Measurements from ENCODE around the gene KCNJ10. TPM values are rescaled to one million over a fixed set of nuclear protein-coding genes. Genes with fewer than 3 reads are reported as not detected.
A peak's percentile ranks its signal among the peaks of the same experiment; 100 is the strongest.

Gene KCNJ10
- total and polyA plus RNA-seq, 8 donors = 0.05 to 0.09 (median 0.08) TPM; not detected in 5

DNA sequence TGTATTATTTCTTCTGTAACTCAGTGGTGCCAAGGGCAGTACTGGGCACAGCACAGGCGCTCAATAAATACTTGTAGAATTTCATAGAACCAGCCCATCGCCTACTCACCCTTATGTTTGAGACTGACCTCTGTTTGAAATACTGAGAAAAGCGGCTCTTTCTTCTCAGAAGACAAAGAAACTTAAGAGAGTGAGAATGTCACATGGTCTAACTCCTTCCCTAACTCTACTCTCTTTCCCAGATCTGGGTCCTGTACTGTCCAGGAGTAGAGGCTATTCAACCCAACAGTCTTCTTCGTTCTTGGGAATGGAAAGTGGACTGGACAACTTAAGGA lies 24.3 kb upstream of the KCNJ10 start:
- H3K4me1 ChIP-seq = peaks cover under 1 to 21% (median 13%) of the 10 kb centered on the region in 3 donors
- H3K4me3 ChIP-seq = no peak overlapping the region
- no peak overlapping the region for H3K27ac ChIP-seq
- no peak for TF ChIP-seq CTCF (IDR thresholded peaks at IDR 0.05)
- intact Hi-C loops (cut with DNase I) = no loop called here
- FAIRE-seq (no peak), ATAC-seq (no peak), DNase-seq (no peak)
- H3K9me3 ChIP-seq = no peaks in the 10 kb centered on the region
- WGBS, 2 donors = 72 to 75% methylated on average over 4 of the region's 4 CpGs
- peaks cover 0 to 29% (median 0%) of the 10 kb centered on the region in 3 donors for H3K36me3 ChIP-seq
- H3K27me3 ChIP-seq = no peaks in the 10 kb centered on the region

DNA sequence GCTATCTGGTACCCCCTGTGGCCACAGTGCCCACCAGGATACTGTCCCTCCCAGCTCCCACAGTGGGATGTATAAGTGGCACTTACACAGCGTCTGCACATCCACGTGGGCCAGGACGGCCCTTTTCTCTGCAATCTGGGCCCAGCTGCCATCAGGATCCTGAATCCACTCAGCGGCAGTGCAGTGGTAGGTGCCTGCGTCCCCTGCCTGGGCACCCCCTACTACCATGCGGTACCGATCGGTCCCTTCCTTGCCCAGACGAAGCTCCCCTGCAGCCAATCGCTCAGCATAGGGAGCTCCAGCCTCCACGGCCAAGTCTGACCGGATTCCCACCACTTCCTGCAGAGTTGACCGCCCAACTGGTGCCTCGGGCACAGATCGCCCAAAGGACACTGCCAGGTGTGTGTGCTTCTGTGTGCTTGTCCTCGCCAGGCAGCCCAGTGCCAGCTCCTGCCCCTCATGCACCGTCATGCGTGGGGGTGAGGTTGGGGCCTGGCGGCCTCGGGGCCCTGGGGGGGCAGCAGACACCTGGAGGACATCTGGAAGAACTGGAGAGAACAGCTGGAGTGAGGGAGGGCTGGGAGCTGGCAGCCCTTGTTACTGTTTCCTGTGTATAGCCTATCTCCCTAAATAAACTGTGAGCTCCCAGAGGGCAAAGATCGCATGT lies 23.8 kb upstream of the KCNJ10 start:
- Histone ChIP-seq H3K36me3 (peaks cover 0 to 29% (median 0%) of the 10 kb centered on the region in 3 donors), H3K27ac (no peak overlapping the region), H3K4me1 (peaks cover 0 to 20% (median 13%) of the 10 kb centered on the region in 3 donors), H3K27me3 (no peaks in the 10 kb centered on the region), H3K4me3 (no peak overlapping the region), H3K9me3 (no peaks in the 10 kb centered on the region)
- no peak for ATAC-seq
- DNase-seq = peak in 1 of 6 donors; percentile 35
- no peak for TF ChIP-seq CTCF (IDR thresholded peaks at IDR 0.05)
- FAIRE-seq = no peak
- 74 to 78% methylated on average over 21 of the region's 21 CpGs for WGBS, 2 donors
- intact Hi-C loops (cut with DNase I) = no loop called here

DNA sequence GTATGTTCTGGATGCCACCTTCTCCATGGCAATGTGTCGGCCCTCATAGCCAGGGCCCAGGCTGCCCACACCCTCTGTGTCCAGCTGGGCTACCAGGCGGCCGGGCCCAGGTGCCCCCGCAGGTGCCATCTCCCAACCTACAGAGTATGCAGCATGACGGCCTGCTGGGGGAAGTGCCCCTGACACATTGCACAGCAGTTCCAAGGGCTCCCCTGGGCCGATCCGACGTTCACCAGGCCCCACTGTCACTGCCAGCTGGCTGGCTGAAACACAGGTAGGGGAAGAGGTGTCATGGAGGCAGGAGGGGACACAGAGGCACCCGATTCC lies 23.1 kb upstream of the KCNJ10 start:
- Histone ChIP-seq H3K27me3 (no peaks in the 10 kb centered on the region), H3K9me3 (no peaks in the 10 kb centered on the region), H3K36me3 (peaks cover 0 to 29% (median 0%) of the 10 kb centered on the region in 3 donors), H3K4me3 (no peak overlapping the region), H3K4me1 (peaks cover 0 to 20% (median 13%) of the 10 kb centered on the region in 3 donors), H3K27ac (no peak overlapping the region)
- peak in 1 of 6 donors; percentile 75 for DNase-seq
- FAIRE-seq = no peak
- no peak for ATAC-seq
- intact Hi-C loops (cut with DNase I) = no loop called here
- 82 to 89% methylated on average over 9 of the region's 9 CpGs for WGBS, 2 donors
- no peak for TF ChIP-seq CTCF (IDR thresholded peaks at IDR 0.05)

DNA sequence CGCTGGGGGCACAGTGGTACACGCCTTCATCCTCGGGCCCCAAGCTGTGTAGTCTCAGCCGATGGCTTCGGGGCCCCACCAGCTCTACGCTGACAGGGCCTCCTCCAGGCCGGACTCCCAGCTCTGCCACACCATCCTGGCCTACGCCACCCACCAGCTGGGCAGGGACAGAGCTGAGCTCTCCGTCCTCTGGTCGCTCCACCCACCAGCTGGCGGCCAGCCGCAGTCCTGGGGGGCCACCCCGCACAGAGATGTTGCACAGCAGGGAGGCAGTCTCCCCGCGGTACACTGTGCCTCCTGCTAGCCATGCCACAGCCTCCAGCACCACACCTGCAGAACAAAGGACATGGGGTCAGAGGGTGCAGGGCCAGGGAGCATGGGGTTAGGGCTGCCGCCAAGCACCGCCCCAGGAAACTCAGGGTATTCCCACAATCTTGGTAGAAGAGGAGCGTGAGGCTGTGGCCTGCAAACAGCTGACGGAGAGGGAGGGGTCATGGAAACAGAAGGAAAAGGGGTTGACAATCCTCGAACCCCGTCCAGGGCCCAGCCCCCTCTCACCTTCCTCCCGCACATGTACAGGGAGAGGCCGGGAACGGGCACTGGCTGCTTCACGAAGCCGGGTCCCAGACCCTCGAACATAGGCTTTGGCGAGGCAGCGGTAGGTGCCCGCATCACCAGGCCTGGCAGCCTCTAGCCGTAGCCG lies 22.6 kb upstream of the KCNJ10 start:
- no peak for FAIRE-seq
- no peaks in the 10 kb centered on the region for H3K9me3 ChIP-seq
- DNase-seq = no peak
- no peaks in the 10 kb centered on the region for H3K27me3 ChIP-seq
- H3K36me3 ChIP-seq = peaks cover 0 to 29% (median 0%) of the 10 kb centered on the region in 3 donors
- WGBS, 2 donors = 95 to 96% methylated on average over 25 to 32 of the region's 32 CpGs
- H3K4me1 ChIP-seq = peaks cover 0 to 16% (median 13%) of the 10 kb centered on the region in 3 donors
- intact Hi-C loops (cut with DNase I) = no loop called here
- no peak for ATAC-seq
- no peak overlapping the region for H3K4me3 ChIP-seq
- no peak overlapping the region for H3K27ac ChIP-seq
- TF ChIP-seq CTCF (IDR thresholded peaks at IDR 0.05) = no peak

DNA sequence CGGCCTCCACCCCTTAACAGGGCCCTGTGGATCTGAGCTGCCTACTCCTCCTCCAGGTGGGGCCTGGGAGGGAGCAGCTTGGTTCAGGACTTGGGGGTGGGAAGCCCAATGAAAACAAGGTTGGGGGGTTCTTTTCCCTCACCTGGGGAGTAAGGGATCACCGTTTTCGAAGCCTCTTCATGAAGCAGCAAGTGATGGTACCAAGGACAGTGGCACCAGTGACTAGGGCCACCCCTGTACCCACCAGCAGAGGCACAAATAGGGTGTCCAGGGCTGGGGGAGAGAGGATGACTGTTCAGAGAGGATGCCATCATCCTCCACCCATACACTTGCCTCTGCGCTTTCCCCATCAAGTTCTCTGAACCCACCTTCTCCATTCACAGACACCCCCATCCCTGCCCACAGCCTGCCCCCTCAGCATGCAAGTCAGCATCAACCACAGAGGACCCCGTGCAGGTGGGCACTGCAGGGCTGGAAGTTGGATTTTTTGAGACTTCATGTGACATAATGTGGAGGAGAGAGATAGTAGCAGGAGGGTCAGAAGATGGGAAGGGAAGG lies 21.8 kb upstream of the KCNJ10 start:
- H3K27me3 ChIP-seq = no peaks in the 10 kb centered on the region
- 89 to 94% methylated on average over 5 of the region's 5 CpGs for WGBS, 2 donors
- ATAC-seq (no peak), FAIRE-seq (no peak), DNase-seq (no peak)
- intact Hi-C loops (cut with DNase I) = no loop called here
- H3K27ac ChIP-seq = no peak overlapping the region
- peaks cover 0 to 29% (median 0%) of the 10 kb centered on the region in 3 donors for H3K36me3 ChIP-seq
- no peak overlapping the region for H3K4me3 ChIP-seq
- TF ChIP-seq CTCF (IDR thresholded peaks at IDR 0.05) = no peak
- no peaks in the 10 kb centered on the region for H3K9me3 ChIP-seq
- peaks cover 0 to 8% (median 7%) of the 10 kb centered on the region in 3 donors for H3K4me1 ChIP-seq

Measured in pancreas (tissue), 10 donors.